Neural cell (in vitro differentiated cells): Measurements from ENCODE around the gene DPP10.

ENCODE experiments used
- CTCF ChIP-seq: fragments of 450-650 bp; IDR thresholded peaks from 2 replicates; pipeline ENCODE4 v1.5.1; 2014; ENCODE audit warnings: antibody characterized with exemption, mild to moderate bottlenecking, moderate library complexity; ENCODE audit not compliant: poor library complexity, severe bottlenecking
- EZH2 ChIP-seq: fragments of 200-600, 300-800 bp; shearing (Covaris generic), sonication (generic); IDR thresholded peaks from 2 replicates; pipeline ENCODE4 v1.6.1; 2014; ENCODE audit warnings: antibody characterized with exemption, low read length, borderline replicate concordance, mild to moderate bottlenecking; ENCODE audit not compliant: insufficient read depth, poor library complexity, severe bottlenecking
- POLR2AphosphoS5 ChIP-seq: IDR thresholded peaks from 2 replicates; pipeline ENCODE4 v1.6.1; 2012
- TAF1 ChIP-seq: IDR thresholded peaks from 2 replicates; pipeline ENCODE4 v1.6.1; 2012; ENCODE audit warnings: low read depth
- TF ChIP-seq, protein P1 (sequence below): IDR thresholded peaks from 2 replicates; pipeline ENCODE4 v1.6.1; 2012; ENCODE audit warnings: borderline replicate concordance

- TF ChIP-seq CTCF (no peak), TAF1 (no peak), POLR2AphosphoS5 (no peak), EZH2 (no peak)
- TF ChIP-seq, protein P1, sequence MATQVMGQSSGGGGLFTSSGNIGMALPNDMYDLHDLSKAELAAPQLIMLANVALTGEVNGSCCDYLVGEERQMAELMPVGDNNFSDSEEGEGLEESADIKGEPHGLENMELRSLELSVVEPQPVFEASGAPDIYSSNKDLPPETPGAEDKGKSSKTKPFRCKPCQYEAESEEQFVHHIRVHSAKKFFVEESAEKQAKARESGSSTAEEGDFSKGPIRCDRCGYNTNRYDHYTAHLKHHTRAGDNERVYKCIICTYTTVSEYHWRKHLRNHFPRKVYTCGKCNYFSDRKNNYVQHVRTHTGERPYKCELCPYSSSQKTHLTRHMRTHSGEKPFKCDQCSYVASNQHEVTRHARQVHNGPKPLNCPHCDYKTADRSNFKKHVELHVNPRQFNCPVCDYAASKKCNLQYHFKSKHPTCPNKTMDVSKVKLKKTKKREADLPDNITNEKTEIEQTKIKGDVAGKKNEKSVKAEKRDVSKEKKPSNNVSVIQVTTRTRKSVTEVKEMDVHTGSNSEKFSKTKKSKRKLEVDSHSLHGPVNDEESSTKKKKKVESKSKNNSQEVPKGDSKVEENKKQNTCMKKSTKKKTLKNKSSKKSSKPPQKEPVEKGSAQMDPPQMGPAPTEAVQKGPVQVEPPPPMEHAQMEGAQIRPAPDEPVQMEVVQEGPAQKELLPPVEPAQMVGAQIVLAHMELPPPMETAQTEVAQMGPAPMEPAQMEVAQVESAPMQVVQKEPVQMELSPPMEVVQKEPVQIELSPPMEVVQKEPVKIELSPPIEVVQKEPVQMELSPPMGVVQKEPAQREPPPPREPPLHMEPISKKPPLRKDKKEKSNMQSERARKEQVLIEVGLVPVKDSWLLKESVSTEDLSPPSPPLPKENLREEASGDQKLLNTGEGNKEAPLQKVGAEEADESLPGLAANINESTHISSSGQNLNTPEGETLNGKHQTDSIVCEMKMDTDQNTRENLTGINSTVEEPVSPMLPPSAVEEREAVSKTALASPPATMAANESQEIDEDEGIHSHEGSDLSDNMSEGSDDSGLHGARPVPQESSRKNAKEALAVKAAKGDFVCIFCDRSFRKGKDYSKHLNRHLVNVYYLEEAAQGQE, result no peak
These were observed 104.1 kb downstream of the DPP10 start for GRCh38 chr2:114546531-114546930.
